Measurements from ENCODE around the gene RANGRF.

The RANGRF gene

DNA sequence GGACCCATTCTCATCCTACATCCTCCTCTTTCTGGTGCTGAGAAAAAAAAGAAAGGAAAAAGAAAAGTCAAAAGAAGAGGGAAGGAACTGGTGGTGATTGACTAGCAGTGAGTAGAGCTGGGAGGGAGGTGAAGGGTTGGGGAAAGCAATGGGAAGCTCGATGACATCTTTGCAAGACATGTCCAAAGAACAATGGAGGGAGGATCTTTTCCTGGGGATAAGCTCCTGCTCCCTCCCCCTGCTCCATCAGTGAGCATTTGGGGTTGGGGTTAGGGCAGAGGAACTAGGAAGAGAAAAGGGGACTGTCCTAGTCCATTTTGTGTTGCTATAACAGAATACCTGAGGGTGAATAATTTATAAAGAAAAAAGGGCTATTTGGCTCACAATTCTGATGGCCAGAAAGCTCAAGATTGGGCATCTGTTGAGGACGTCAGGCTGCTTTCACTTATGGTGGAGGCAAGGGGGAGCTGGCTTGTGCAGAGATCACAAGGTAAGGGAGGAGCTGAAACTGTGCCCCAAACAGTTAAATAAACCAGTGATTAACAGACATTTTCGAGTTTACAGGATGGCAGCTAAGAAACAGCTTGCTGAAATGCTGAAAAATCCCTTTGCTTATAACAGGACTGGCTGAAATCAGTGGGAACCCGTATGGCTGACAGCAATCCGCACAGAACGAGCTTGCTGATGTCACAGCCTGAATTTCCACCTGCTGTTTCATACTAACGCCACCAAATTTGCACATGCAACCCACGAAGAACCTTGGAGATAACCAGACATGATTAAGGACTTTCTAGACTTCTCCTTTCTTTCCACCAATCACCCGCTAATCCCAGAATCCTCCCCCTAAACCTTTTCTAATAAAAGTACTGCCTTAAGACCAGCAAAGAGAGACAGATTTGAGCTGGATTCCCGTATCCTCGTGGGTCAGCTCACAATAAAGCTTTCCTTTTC is 49.6 kb downstream of the RANGRF start:
- H3K27me3 ChIP-seq (ENCODE audit: low read depth, low read length): no peaks in the 10 kb centered on the region
- H3K4me3 ChIP-seq (ENCODE audit: low read depth in 1 of 2, low read length in 2 of 2): peak overlapping the region; percentile 3 to 21
- no peaks in the 10 kb centered on the region for H3K4me1 ChIP-seq (ENCODE audit: control insufficient read depth in 1 of 2, insufficient read depth in 2 of 2, low read length in 2 of 2)
- H3K27ac ChIP-seq (ENCODE audit: low read length): no peak overlapping the region
- no peaks in the 10 kb centered on the region for H3K9me3 ChIP-seq (ENCODE audit: control insufficient read depth in 1 of 2, low read length in 2 of 2)
- H3K36me3 ChIP-seq (ENCODE audit: control insufficient read depth in 1 of 2, insufficient read depth in 2 of 2, low read length in 2 of 2): no peaks in the 10 kb centered on the region

DNA sequence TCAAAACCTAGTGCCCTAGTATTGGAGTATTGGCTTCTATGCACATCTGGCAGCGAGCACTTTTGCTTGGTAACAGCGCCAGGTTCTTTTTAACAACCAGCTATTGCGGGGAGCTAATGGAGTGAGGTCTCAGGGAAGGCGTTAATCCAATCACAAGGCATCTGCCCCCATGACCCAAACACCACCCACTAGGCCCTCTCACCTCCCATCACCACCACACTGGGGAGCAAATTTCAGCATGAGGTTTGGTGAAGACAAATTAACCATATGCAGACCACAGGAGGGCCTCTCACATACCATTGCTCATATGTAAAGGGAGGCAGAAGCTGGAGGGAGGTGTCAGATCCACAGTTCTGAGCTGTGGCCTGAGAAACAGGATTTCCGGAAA is 50.3 kb downstream of the RANGRF start:
- H3K4me3 ChIP-seq (ENCODE audit: low read depth in 1 of 2, low read length in 2 of 2): no peak overlapping the region
- no peaks in the 10 kb centered on the region for H3K36me3 ChIP-seq (ENCODE audit: control insufficient read depth in 1 of 2, insufficient read depth in 2 of 2, low read length in 2 of 2)
- no peak overlapping the region for H3K27ac ChIP-seq (ENCODE audit: low read length)
- H3K4me1 ChIP-seq (ENCODE audit: control insufficient read depth in 1 of 2, insufficient read depth in 2 of 2, low read length in 2 of 2): no peaks in the 10 kb centered on the region
- H3K27me3 ChIP-seq (ENCODE audit: low read depth, low read length): no peaks in the 10 kb centered on the region
- no peaks in the 10 kb centered on the region for H3K9me3 ChIP-seq (ENCODE audit: control insufficient read depth in 1 of 2, low read length in 2 of 2)

- Histone ChIP-seq H3K4me3 (ENCODE audit: low read depth in 1 of 2, low read length in 2 of 2) (no peak within 1 kb of the TSS), H3K27me3 (ENCODE audit: low read depth, low read length) (no peaks in the 10 kb centered on the region), H3K9me3 (ENCODE audit: control insufficient read depth in 1 of 2, low read length in 2 of 2) (no peaks in the 10 kb centered on the region), H3K4me1 (ENCODE audit: control insufficient read depth in 1 of 2, insufficient read depth in 2 of 2, low read length in 2 of 2) (no peaks in the 10 kb centered on the region), H3K36me3 (ENCODE audit: control insufficient read depth in 1 of 2, insufficient read depth in 2 of 2, low read length in 2 of 2) (no peaks in the 10 kb centered on the region), H3K27ac (ENCODE audit: low read length) (no peak within 1 kb of the TSS)
Observed at GRCh38 chr17:8339540-8339939, 51.1 kb downstream of the RANGRF start, which contains the start of gene ODF4. ODF4 (plus strand) TSS chr17:8339840; CDS start chr17:8340052, 212 bp downstream.

Measured in muscle layer of duodenum (tissue), 2 donors.